Small intestine (tissue), 7 donors: Measurements from ENCODE around the gene MAP7. TPM values are rescaled to one million over a fixed set of nuclear protein-coding genes. Genes with fewer than 3 reads are reported as not detected.
"Not testable (repeated sequence)": the region's sequence is repeated elsewhere in the genome, so short reads cannot be mapped to it uniquely, and the experiment has no call there.

Experiments
- DNase-seq, 2 donors: peaks; one replicate each; pipeline versions ENCODE4 v3.0.0 to v3.0.0-alpha.2; 2013
- FAIRE-seq: peaks from 2 replicates; lab custom pipeline; 2012; peaks lifted over from hg19 to GRCh38; lab: Jason Lieb, UNC
- H3K27ac ChIP-seq, 3 donors: one replicate each; pipeline ENCODE4 v1.5.1; 2013; ENCODE audit warnings: low read length in 2 of 3, mild to moderate bottlenecking in 2 of 3, control low read depth in 1 of 3, inconsistent platforms in 1 of 3, low read depth in 1 of 3, moderate library complexity in 1 of 3
- H3K27me3 ChIP-seq, 3 donors: one replicate each; pipeline ENCODE4 v1.6.1; 2013; ENCODE audit warnings: low read length in 3 of 3, inconsistent platforms in 1 of 3; ENCODE audit not compliant: control insufficient read depth in 3 of 3, insufficient read depth in 3 of 3
- H3K36me3 ChIP-seq, 3 donors: one replicate each; pipeline ENCODE4 v1.6.1; 2013; ENCODE audit warnings: low read length in 3 of 3, inconsistent platforms in 1 of 3, low read depth in 1 of 3, mild to moderate bottlenecking in 1 of 3, moderate library complexity in 1 of 3; ENCODE audit not compliant: control insufficient read depth in 3 of 3, insufficient read depth in 2 of 3
- H3K4me1 ChIP-seq, 3 donors: one replicate each; pipeline ENCODE4 v1.6.1; 2013; ENCODE audit warnings: low read length in 2 of 3, inconsistent platforms in 1 of 3, low read depth in 1 of 3, mild to moderate bottlenecking in 1 of 3, moderate library complexity in 1 of 3; ENCODE audit not compliant: control insufficient read depth in 3 of 3, insufficient read depth in 2 of 3
- H3K4me3 ChIP-seq, 3 donors: one replicate each; pipeline ENCODE4 v1.5.1; 2013; ENCODE audit warnings: low read length in 3 of 3, control low read depth in 1 of 3, inconsistent platforms in 1 of 3, low read depth in 1 of 3, mild to moderate bottlenecking in 1 of 3, moderate library complexity in 1 of 3
- H3K9me3 ChIP-seq, 2 donors: one replicate each; pipeline ENCODE4 v1.6.1; 2013; ENCODE audit warnings: low read depth in 1 of 2, low read length in 1 of 2; ENCODE audit not compliant: control insufficient read depth in 2 of 2, insufficient read depth in 1 of 2
- WGBS, 3 donors: extraction: QIAGEN DNeasy Blood & Tissue Kit; methylation state at CpG; one replicate each; pipeline ENCODE4 v1.1.7; 2013; 5-methylcytosine and 5-hydroxymethylcytosine counted together
- polyA plus RNA-seq, 4 donors: library from polyadenylated mRNA; stranded (reverse) in 3 of 4; unstranded in 1 of 4; fragments of 200-250 nt in 3 of 4; fragments of 120-200 nt in 1 of 4; gene quantifications; one replicate each; pipeline versions ENCODE4 v1.2.1 to v1.2.3, GENCODE V29; 2013
- donor health status: healthy with polysubstance abuse.
- donor health status: control.
- donor health status: control.
- donor health status: Bipolar disorder and iron deficiency.
- donor health status: healthy.

MAP7 gene
- polyA plus RNA-seq, 4 donors, result 18.3 to 45.6 (median 21.4) TPM

DNA sequence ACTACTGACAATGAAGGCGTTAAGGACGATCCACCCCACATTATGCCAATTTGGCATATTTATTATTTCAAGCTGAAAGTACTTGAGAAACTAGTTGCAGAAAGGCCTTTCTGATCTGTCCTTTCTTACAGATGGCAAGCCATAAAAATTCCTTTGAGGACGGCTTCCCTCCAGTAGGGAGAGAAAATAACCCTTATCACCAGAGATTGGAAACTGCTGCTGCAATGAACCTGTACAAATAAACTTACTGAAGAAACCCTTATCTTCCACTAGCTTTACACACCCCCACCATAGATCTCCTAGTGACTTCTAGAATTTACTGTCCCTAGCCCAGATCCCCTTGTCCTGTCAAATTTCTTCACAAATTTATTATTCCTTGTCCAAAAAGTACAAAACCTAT is 105.2 kb downstream of the MAP7 start:
- WGBS, 3 donors, result 16 to 46% (median 33%) methylated on average over 3 of the region's 3 CpGs
- DNase-seq, result peak; percentile 64 to 68

DNA sequence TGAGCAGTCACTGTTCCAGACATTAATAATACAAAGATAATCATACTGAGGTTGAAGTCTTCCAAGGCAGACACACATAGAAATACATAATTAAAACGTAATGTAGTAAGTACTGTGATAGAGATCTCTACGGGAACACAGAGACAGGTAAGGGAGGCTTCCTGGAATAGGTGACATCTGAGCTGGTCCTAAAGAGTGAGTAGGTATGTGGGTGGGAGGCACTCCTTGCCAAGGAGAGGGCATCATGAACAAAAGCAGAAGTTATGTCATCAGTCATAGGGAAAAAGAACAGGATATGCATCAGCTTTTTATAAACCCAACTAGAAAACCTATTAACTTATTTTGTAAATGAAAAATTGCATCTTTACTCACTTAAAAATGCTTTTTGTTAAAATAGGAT is 110.0 kb downstream of the MAP7 start:
- peaks cover 7 to 72% (median 12%) of the 10 kb centered on the region in 3 donors for H3K4me1 ChIP-seq

More for the DNA sequence above, 105.2 kb downstream of the MAP7 start:
- no peaks in the 10 kb centered on the region for H3K9me3 ChIP-seq
- no peaks in the 10 kb centered on the region for H3K36me3 ChIP-seq
- H3K4me3 ChIP-seq, result no peak overlapping the region
- H3K4me1 ChIP-seq, result peaks cover 0 to 45% (median 9%) of the 10 kb centered on the region in 3 donors
- H3K27me3 ChIP-seq, result no peaks in the 10 kb centered on the region
- no peak for FAIRE-seq
- H3K27ac ChIP-seq, result peak overlapping the region in 2 of 3 donors; percentile 20 to 60

DNA sequence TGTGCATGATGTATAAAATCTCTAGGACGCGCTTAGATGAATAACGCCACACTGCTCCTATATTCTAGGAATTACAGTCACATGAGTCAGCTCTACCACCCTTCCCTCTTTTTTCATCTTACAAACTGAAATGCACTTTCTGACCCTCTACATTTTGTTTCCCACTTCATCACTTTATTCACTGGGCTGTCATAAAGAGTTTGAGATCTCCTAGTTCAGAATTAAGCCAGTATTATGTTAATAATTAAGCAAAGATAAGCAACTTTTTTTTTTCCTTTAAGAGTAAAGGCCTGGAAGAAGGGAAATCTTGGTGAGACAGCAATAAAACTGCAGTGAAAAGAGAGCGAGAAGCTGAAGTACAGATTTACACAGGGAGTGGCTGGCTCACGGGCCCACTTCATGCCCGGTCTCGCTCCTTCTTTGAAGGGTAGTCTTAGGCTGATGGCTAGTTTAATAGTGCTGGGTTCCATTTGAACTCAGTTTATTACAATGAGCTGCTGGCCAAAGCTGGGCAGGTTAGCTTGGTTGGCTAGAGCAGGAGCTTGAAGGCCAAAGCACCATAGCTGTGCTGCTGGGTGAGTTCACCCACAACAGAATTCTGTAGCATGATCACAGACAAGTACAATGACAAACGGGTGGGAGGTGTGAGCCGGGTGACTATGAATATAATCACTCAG is 110.6 kb downstream of the MAP7 start:
- Histone ChIP-seq H3K27ac (peak overlapping the region; percentile 86 to 95 (median 92)), H3K4me3 (peak overlapping the region in 1 of 3 donors; percentile 15), H3K4me1 (peaks cover 7 to 72% (median 12%) of the 10 kb centered on the region in 3 donors), H3K27me3 (no peaks in the 10 kb centered on the region), H3K9me3 (no peaks in the 10 kb centered on the region), H3K36me3 (no peaks in the 10 kb centered on the region)
- WGBS, 3 donors, result 10 to 65% (median 41%) methylated on average over 9 of the region's 9 CpGs
- FAIRE-seq, result peak; percentile 94
- peak; percentile 80 to 90 for DNase-seq

More for the DNA sequence above, 110.0 kb downstream of the MAP7 start:
- DNase-seq (no peak), FAIRE-seq (no peak)
- 21 to 64% (median 37%) methylated on average over 2 of the region's 2 CpGs for WGBS, 3 donors
- H3K4me3 ChIP-seq, result no peak overlapping the region
- no peaks in the 10 kb centered on the region for H3K9me3 ChIP-seq
- no peaks in the 10 kb centered on the region for H3K36me3 ChIP-seq
- no peaks in the 10 kb centered on the region for H3K27me3 ChIP-seq
- peak overlapping the region; percentile 86 to 95 (median 92) for H3K27ac ChIP-seq

DNA sequence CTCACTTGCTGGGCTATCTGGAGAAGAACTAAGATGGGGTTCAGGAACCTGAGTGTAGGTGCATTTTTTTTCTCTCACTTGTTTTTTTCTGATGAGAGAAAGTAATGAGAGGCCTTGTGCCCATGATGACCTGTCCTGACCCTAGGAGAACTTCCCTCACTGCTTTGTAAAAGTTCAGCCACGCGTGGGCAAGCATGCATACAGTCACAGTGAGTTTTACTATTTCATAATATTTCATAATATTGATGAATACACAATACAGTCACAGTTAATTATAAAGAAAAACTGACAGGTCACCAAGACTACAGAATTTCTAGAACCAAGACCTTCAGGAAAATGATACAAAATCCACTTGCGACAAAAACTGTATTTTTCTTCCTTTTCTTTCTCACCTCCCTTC is 111.8 kb downstream of the MAP7 start:
- no peak overlapping the region for H3K4me3 ChIP-seq
- no peak for FAIRE-seq
- DNase-seq, result no peak
- H3K36me3 ChIP-seq, result no peaks in the 10 kb centered on the region
- no peaks in the 10 kb centered on the region for H3K9me3 ChIP-seq
- H3K27me3 ChIP-seq, result no peaks in the 10 kb centered on the region
- H3K27ac ChIP-seq, result peak overlapping the region in 2 of 3 donors; percentile 41 to 95
- H3K4me1 ChIP-seq, result peaks cover 7 to 63% (median 11%) of the 10 kb centered on the region in 3 donors
- 46 to 68% (median 54%) methylated on average over 3 of the region's 3 CpGs for WGBS, 3 donors

DNA sequence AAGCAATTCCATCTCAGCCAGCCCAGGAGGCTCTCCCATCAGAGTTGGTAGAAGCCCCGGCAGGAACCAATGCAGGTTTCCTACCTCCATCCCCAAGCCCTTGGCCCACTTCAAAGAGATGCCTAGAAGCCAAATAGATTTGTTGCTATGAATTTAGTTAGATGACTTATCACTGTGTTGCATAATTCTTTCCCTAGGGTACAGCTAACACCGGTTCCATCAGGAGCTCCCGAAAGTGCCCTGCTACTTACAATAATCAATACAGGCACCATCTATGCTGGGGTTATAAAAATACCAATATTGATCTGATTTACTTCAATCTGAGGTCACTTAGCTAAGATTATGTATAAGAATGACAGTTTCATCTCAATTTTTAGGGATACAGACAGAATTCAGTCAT is 113.0 kb downstream of the MAP7 start:
- no peak for DNase-seq
- 50 to 78% (median 76%) methylated on average over 3 of the region's 3 CpGs for WGBS, 3 donors
- Histone ChIP-seq H3K4me3 (no peak overlapping the region), H3K27me3 (no peaks in the 10 kb centered on the region), H3K36me3 (no peaks in the 10 kb centered on the region), H3K9me3 (no peaks in the 10 kb centered on the region), H3K27ac (peak overlapping the region in 2 of 3 donors; percentile 2 to 32), H3K4me1 (peaks cover 7 to 58% (median 11%) of the 10 kb centered on the region in 3 donors)
- no peak for FAIRE-seq

DNA sequence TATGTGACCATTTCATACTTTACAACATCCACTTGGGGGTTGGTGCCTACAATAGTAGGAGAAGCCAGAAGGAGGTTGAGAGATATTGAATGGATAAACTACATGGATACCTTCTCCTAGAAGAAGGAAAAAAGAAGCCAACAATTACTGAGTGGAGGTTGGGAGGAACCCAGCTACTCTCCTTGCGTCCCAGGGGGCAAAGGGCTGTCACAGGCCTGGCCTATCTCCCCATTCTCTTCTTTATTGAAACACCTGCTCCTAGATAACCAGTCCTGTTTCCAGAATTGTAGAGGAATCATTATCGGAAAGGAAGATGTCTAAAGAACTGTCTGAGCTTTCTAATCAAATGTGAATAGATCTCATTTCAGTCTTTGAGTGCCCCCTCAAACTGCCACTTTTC is 115.1 kb downstream of the MAP7 start:
- peak overlapping the region in 1 of 3 donors; percentile 58 for H3K27ac ChIP-seq
- no peak for FAIRE-seq
- WGBS, 3 donors, result 7 to 64% (median 29%) methylated on average over 2 of the region's 2 CpGs
- peaks cover 0 to 2% (median 0%) of the 10 kb centered on the region in 3 donors for H3K36me3 ChIP-seq
- H3K27me3 ChIP-seq, result no peaks in the 10 kb centered on the region
- peaks cover 7 to 46% (median 7%) of the 10 kb centered on the region in 3 donors for H3K4me1 ChIP-seq
- H3K9me3 ChIP-seq, result no peaks in the 10 kb centered on the region
- peak; percentile 42 to 82 for DNase-seq
- no peak overlapping the region for H3K4me3 ChIP-seq

DNA sequence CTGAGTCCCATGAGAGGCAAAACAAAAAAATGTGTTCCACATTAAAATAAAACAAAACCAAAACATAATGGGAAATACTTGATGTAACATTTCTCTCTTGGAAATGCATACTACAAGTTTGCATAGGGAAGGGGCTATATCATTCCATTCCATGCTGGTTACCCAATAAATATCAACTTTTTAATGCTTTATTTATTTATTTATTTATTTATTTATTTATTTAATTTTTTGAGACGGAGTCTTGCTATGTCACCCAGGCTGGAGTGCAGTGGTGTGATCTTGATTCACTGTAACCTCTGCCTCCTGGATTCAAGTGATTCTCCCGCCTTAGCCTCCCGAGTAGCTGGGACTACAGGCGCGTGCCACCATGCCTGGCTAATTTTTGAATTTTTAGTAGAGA is 118.9 kb downstream of the MAP7 start:
- H3K9me3 ChIP-seq, H3K36me3 ChIP-seq, H3K27ac ChIP-seq, FAIRE-seq, H3K4me3 ChIP-seq, H3K27me3 ChIP-seq, DNase-seq: not testable (repeated sequence)
- H3K4me1 ChIP-seq, result peaks cover 0 to 21% (median 2%) of the 10 kb centered on the region in 3 donors
- WGBS, 3 donors, result 95 to 98% (median 97%) methylated on average over 5 of the region's 5 CpGs

DNA sequence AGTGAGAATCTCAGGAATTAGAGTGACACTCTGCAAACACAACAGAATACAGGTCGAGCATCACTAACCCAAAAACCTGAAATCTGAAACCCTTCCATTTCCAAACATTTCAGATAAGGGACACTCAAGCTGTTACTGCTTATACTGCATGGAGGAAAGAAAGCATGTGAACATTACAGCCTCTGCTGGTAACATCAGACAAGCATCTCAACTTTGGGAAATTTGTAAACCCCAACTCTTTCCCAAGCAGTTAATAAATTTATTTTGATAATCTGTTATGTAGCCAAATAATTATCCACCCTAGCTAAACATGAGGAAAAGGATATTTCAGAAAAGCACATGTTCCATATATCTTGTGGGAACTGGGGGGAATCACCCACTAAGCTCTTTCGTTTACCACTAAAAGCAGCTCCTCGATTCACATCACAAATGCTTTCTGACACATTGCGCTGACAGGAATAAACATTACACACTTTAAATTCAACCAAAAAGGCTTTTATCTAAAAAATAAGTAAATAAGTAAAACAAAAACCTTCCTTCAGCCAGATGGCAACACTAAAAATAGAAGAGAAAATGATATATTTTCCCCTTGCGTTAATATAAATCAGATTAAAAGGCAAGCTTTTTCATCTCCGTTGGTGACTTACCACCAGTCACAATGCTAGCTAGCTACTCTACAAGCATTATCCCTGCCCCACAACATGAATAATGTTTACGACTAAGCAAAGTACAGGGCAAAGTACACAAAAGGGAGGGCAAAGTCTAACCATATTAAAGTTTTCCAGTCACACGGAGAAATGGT is 120.8 kb downstream of the MAP7 start:
- Histone ChIP-seq H3K27ac (no peak overlapping the region), H3K4me1 (peaks cover 0 to 15% (median 2%) of the 10 kb centered on the region in 3 donors), H3K27me3 (no peaks in the 10 kb centered on the region), H3K9me3 (no peaks in the 10 kb centered on the region), H3K4me3 (no peak overlapping the region), H3K36me3 (peaks cover 0 to 2% (median 0%) of the 10 kb centered on the region in 3 donors)
- WGBS, 3 donors, result 53 to 61% (median 55%) methylated on average over 8 of the region's 8 CpGs
- DNase-seq (peak; percentile 58 to 71), FAIRE-seq (no peak)
